Activated B cell treated with CpG ODN at 0.5 μM for 24 hours (primary cell): ENCODE measurements around the gene PTPN14. TPM values are rescaled to one million over a fixed set of nuclear protein-coding genes. Genes with fewer than 3 reads are reported as not detected.

Experiments
- ATAC-seq: fragments of 200-7000 bp; cut with Tn5 transposase; one replicate; pipeline ENCODE4 v1.10.0; 2021; ENCODE audit warnings: low read depth, mild to moderate bottlenecking, moderate library complexity
- CTCF ChIA-PET: fragments of 350-600 bp; sonication (Branson Sonifier 250); formaldehyde crosslinking; loops from one replicate; lab custom pipeline; 2021; ENCODE audit warnings: antibody characterized with exemption; lab: Charles Lee
- POLR2A ChIA-PET: fragments of 350-600 bp; sonication (Branson Sonifier 250); formaldehyde crosslinking; loops from one replicate; lab custom pipeline; 2021; ENCODE audit warnings: antibody characterized with exemption; lab: Charles Lee
- DNase-seq: peaks from one replicate; pipeline ENCODE4 v3.0.0; 2022
- H3K27ac Mint-ChIP-seq: one replicate; pipeline ENCODE4 v1.8.0; 2020; ENCODE audit warnings: mixed read lengths
- H3K27me3 Mint-ChIP-seq: one replicate; pipeline ENCODE4 v1.8.0; 2021; ENCODE audit warnings: mixed read lengths
- H3K36me3 Mint-ChIP-seq: one replicate; pipeline ENCODE4 v1.8.0; 2021; ENCODE audit warnings: low read depth, mixed read lengths
- H3K4me1 Mint-ChIP-seq: one replicate; pipeline ENCODE4 v1.8.0; 2021; ENCODE audit warnings: mixed read lengths
- H3K4me3 Mint-ChIP-seq: one replicate; pipeline ENCODE4 v1.8.0; 2020; ENCODE audit warnings: mild to moderate bottlenecking, mixed read lengths
- H3K9me3 Mint-ChIP-seq: one replicate; pipeline ENCODE4 v1.8.0; 2020; ENCODE audit warnings: mixed read lengths
- intact Hi-C: fragments of 100-400 bp; cut with micrococcal nuclease; formaldehyde crosslinking; loops from one replicate; pipeline ENCODE4 v1.15.1; 2024
- total RNA-seq: library from RNA; stranded (reverse); gene quantifications from 2 replicates; pipeline ENCODE4 v1.2.3, GENCODE V29; 2022
- TF ChIP-seq, protein P1 (sequence below): fragments of 200-600 bp; IDR thresholded peaks from one replicate; pipeline ENCODE4 v1.8.0; 2022; ENCODE audit warnings: antibody characterized with exemption, mild to moderate bottlenecking

The PTPN14 gene
- total RNA-seq, 1 donor from 2014 or later, result not detected

DNA sequence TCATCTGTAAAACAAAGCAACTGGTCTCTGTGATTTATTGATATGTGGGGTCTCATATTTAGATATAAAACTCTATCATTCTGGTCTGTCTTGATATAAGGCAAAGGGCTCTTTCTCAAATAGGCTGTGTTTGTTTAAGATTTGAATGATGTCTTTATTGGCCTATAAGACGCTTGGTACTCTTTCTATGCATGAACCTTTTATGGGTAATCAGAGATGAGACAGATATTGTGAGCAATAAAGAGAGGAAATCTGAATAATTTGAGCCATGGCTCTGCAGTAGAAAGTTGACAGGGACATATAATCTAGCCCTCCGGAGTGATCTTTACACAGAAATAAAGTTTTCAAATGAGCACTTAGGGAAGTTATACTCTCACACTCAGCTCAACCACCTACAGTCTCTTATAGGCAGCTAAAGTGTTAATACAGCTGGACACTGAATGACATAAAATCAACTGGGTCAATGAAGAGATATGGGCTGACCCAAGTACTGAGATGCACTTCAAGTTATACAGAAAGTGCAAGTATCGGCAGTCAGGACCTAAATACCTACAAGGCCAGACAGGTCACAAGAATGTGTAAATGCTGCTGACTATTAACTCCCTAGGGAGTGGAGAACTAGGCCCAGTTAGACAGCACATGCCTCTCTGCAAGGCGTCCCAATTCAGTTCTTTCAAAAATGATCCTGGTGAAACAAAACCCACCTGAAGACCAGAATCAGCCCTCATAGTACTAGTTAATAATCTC is 111.0 kb downstream of the PTPN14 start:
- H3K4me1 Mint-ChIP-seq, result peaks cover 7% of the 10 kb centered on the region
- H3K9me3 Mint-ChIP-seq, result no peaks in the 10 kb centered on the region
- TF ChIP-seq, protein P1, sequence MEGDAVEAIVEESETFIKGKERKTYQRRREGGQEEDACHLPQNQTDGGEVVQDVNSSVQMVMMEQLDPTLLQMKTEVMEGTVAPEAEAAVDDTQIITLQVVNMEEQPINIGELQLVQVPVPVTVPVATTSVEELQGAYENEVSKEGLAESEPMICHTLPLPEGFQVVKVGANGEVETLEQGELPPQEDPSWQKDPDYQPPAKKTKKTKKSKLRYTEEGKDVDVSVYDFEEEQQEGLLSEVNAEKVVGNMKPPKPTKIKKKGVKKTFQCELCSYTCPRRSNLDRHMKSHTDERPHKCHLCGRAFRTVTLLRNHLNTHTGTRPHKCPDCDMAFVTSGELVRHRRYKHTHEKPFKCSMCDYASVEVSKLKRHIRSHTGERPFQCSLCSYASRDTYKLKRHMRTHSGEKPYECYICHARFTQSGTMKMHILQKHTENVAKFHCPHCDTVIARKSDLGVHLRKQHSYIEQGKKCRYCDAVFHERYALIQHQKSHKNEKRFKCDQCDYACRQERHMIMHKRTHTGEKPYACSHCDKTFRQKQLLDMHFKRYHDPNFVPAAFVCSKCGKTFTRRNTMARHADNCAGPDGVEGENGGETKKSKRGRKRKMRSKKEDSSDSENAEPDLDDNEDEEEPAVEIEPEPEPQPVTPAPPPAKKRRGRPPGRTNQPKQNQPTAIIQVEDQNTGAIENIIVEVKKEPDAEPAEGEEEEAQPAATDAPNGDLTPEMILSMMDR, result no peak
- H3K4me3 Mint-ChIP-seq, result no peak overlapping the region
- no peak for ATAC-seq
- no peaks in the 10 kb centered on the region for H3K36me3 Mint-ChIP-seq
- peaks cover 7% of the 10 kb centered on the region for H3K27me3 Mint-ChIP-seq
- intact Hi-C loops, result no loop called here
- H3K27ac Mint-ChIP-seq, result no peak overlapping the region
- ChIA-PET POLR2A (no interaction called here), CTCF (no interaction called here)
- DNase-seq, result no peak

- no peak overlapping the region for H3K27ac Mint-ChIP-seq
- peaks cover 7% of the 10 kb centered on the region for H3K27me3 Mint-ChIP-seq
- intact Hi-C loops, result no loop called here
- ChIA-PET CTCF (no interaction called here), POLR2A (no interaction called here)
- DNase-seq (no peak), ATAC-seq (no peak)
- no peak overlapping the region for H3K4me3 Mint-ChIP-seq
- TF ChIP-seq, protein P1, result no peak
- no peaks in the 10 kb centered on the region for H3K9me3 Mint-ChIP-seq
- peaks cover 7% of the 10 kb centered on the region for H3K4me1 Mint-ChIP-seq
- H3K36me3 Mint-ChIP-seq, result no peaks in the 10 kb centered on the region
These were observed 111.9 kb downstream of the PTPN14 start for GRCh38 chr1:214439352-214440119.

DNA sequence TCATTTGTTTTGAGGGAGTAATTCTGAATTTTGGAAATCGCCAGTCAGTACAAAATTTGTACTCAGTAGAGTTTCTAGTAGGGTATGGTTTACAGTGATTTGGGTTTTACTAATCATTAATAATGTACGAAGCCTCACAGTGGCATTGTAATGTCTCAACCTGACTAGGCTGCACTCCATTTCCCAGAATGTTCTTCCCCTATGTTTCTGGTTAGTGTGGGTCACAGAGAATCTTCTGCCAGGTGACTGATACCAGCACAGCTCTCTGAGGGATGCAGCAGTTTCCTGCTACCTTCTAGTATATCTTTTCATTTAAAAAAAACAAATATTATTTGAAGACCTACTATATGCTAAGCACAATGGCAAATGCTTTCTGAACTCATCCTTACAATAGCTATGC is 112.9 kb downstream of the PTPN14 start:
- ChIA-PET POLR2A (no interaction called here), CTCF (no interaction called here)
- Mint-ChIP-seq H3K9me3 (no peaks in the 10 kb centered on the region), H3K4me1 (peaks cover 7% of the 10 kb centered on the region), H3K4me3 (no peak overlapping the region), H3K36me3 (no peaks in the 10 kb centered on the region), H3K27ac (no peak overlapping the region), H3K27me3 (peaks cover 7% of the 10 kb centered on the region)
- no peak for ATAC-seq
- intact Hi-C loops, result no loop called here
- DNase-seq, result no peak
- TF ChIP-seq, protein P1, result no peak

DNA sequence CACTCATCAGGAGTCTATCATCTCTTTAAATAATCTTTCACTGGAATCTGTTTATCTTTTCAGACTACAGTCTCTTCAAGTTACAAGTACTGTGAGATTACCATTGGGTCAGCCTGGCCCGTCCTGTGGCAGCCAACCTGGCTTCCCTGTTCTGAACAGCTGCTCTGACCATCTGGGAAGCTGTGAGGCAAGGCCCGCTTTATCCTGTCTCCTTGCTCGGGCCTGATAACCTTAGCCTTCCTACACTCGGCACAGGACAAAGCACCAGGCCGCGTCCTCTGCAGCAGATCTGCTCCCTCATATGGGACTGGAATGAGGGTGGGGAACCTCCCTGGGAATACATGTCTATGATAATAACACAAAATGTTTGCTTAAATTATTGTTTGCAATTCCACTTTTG is 113.3 kb downstream of the PTPN14 start:
- Mint-ChIP-seq H3K4me3 (no peak overlapping the region), H3K9me3 (no peaks in the 10 kb centered on the region), H3K36me3 (no peaks in the 10 kb centered on the region), H3K27me3 (peaks cover 4% of the 10 kb centered on the region), H3K27ac (no peak overlapping the region), H3K4me1 (peaks cover 7% of the 10 kb centered on the region)
- intact Hi-C loops, result no loop called here
- no peak for DNase-seq
- POLR2A ChIA-PET, result no interaction called here
- CTCF ChIA-PET, result no interaction called here
- ATAC-seq, result no peak
- TF ChIP-seq, protein P1, result no peak

DNA sequence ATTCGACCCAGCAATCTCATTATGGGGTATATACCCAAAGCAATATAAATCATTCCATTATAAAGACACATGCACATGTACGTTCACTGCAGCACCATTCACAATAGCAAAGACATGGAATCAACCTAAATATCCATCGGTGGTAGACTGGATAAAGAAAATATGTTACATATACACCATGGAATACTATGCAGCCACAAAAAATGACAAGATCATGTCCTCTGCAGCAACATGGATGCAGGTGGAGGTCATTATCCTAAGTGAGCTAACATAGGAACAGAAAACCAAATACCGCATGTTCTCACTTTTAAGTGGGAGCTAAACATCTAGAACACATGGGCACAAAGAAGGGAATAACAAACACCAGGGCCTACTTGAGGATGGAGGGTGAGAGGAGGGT is 115.5 kb downstream of the PTPN14 start:
- CTCF ChIA-PET, result no interaction called here
- intact Hi-C loops, result no loop called here
- POLR2A ChIA-PET, result no interaction called here

More for the DNA sequence above, 115.5 kb downstream of the PTPN14 start:
- DNase-seq (no peak), ATAC-seq (no peak)
- Mint-ChIP-seq H3K9me3 (no peaks in the 10 kb centered on the region), H3K4me3 (no peak overlapping the region), H3K4me1 (peaks cover 7% of the 10 kb centered on the region), H3K36me3 (no peaks in the 10 kb centered on the region), H3K27ac (no peak overlapping the region), H3K27me3 (peaks cover 2% of the 10 kb centered on the region)
- TF ChIP-seq, protein P1, result no peak
